ENCODE measurements around the gene IFT88.

IFT88 gene

DNA sequence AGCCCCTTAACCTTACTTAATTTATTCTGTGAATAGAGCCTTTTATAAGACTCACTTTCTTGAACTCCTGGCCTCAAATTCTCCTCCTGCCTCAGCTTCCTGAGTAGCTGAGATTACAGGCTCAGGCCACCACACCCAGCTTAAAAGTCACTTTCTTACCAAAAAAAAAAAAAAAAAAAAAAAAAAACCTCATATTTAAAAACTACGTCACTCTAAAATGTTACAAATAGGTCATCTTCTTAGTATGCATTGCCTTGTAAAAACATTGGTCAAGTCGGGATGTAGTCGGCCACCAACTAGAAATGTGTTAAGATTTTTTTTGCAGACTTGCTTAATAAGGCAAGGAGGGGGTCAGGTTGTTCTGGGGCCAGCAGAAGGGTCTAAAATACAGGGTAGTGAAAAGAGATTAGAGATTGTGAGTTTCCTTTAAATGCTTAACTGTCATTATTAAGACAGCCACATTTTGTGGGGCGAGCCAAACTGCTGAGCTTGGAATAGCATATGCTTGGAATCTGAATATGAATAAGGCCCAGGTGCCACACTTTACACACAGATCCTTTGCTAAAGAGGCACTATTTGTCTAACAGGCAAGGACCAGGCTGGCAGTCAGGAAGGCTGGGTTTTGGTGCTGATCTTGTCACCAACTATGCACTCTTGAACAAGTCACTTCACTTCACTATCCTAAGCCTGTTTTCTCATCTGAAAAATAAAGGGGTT, 120.1 kb downstream of the IFT88 start:
- DNase-seq (ENCODE audit: low spot score), result no peak

- no peak for DNase-seq (ENCODE audit: low spot score)
Measured at GRCh38 chr13:20689291-20689690, 122.3 kb downstream of the IFT88 start.

DNA sequence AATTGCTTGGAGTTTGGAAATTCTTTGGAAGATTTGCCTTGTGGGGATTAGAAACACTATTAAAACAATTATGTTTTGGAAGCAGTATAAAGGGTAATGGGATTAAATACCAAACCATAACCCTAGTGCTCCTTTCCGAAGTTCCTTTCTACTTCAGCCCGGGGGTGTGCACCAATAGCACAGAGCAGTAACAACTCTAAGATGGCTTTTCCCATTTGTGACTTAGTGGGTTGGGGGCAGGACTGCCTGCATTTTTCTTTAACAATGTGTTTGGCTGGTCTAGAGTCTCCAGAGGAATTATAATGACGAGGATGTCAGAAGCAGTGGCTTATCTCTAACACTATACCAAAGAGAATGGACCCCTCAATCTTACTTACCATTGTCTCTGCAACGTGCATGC, 124.7 kb downstream of the IFT88 start:
- DNase-seq (ENCODE audit: low spot score), result no peak

DNA sequence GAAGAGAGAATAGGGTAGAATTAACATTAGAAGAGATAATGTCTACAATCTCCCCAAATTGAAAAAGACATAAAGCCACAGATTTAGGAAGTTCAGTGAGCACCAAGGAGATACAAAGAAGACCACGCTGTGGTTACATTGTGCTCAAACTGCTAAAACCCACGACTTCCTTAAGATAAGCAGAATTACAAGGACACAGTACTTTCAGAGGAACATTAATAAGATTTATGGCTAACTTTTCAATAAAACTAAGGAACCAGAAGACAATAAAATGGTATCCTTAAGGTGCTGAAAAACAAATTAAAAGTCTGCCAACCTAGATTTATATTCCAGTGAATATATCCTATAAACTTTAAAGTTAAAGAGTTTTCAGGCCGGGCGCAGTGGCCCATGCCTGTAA, 129.1 kb downstream of the IFT88 start:
- no peak for DNase-seq (ENCODE audit: low spot score)

DNA sequence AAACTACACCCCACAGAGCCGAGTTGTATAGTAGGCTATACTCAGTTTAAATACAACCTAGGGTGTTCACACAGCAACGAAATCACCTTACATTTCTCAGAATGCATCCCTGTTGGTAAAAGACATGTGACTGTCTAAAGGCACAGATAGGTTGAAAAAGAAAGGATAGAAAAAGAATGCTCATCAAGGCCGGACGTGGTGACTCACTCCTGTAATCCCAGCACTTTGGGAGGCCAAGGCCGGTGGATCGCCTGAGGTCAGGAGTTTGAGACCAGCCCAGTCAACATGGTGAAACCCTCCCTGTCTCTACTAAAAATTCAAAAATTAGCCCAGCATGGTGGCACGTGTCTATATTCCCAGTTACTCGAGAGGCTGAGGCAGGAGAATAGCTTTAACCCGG, 132.8 kb downstream of the IFT88 start:
- no peak for DNase-seq (ENCODE audit: low spot score)

DNA sequence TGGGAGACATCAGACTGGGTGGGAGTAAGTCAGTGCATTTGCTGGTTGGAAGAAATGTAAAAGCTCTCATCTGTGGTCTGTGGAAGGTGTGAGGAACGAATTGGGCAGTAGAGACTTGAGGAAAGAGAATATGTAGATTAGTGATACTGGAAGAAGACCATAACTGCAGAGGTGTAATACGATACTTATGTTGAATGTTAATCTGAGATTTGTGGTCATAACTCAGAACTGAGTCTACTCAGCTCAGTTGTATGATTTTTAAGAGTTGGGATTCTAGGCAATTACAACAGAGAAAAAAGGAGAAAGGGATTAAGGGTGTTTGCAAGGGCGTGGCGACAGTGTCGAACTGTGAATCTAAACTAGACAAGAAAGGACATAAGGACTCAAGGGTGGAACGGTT, 133.3 kb downstream of the IFT88 start:
- no peak for DNase-seq (ENCODE audit: low spot score)

DNA sequence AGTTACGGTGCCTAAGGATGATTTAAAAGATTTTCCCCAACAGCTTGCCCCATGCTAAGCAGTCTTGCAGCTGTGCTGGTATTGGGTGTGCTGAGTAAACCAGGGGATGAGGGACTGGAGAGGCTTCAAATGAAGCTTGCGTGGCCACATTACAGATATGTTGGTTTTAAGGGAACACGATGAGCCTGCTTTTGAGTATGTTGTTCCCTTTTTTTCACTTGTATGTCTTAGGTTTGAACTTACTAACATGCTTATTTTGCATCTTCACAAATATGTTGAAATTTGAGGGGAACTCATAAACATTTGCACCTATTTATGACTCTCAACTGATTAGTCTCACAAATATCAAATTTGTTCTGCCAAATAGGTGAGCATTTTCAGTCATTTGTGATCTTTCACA, 134.5 kb downstream of the IFT88 start:
- DNase-seq (ENCODE audit: low spot score), result no peak

DNA sequence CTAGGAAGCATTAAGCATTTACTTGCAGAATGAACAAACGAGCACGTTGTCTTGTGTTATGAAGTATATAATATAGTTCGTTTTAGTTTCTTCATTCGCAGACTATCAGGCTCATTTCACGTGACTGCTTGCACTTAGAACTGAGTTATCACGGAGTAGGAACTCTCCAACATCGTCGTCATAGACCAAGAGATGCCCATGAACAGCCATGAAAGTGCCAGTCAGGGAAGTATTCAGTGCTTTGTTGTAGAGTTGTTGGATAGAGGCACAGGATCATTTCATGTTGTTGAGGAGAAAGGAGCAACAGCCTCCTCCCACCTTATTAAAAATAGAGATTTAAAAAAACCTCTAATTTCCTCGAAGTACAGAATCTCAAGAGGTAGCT, 135.6 kb downstream of the IFT88 start:
- no peak for DNase-seq (ENCODE audit: low spot score)

- no peak for DNase-seq (ENCODE audit: low spot score)
Measured at GRCh38 chr13:20702915-20703779, 136.2 kb downstream of the IFT88 start, which contains the start of gene IL17D. Gene IL17D, plus strand, starts transcription at chr13:20703699. Its CDS starts 303 bp downstream, at chr13:20704002.

- DNase-seq (ENCODE audit: low spot score), result peak; percentile 70
Measured at GRCh38 chr13:20703780-20704458, 137.0 kb downstream of the IFT88 start.

GRCh38 chr13:20704459-20705069, 137.6 kb downstream of the IFT88 start:
- no peak for DNase-seq (ENCODE audit: low spot score)

DNA sequence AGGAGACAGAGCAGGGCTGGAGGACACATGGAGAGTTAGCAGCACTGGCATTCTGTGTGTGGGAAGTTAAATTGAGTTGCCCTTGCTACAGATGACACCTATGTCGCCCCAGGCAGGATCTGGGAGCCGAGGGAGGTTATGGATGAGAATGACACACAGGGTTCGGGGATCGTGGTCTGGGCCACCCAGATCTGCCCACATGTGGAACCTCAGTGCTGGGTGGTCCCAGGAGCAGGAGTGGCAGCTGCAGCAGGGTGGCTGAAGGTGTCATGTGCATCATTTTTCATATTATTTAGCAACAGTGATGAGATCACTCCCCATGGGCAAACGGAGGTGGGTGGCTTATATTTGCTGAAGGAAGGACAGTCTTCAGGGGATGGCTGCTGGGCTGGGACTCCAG, 139.7 kb downstream of the IFT88 start:
- no peak for DNase-seq (ENCODE audit: low spot score)

DNA sequence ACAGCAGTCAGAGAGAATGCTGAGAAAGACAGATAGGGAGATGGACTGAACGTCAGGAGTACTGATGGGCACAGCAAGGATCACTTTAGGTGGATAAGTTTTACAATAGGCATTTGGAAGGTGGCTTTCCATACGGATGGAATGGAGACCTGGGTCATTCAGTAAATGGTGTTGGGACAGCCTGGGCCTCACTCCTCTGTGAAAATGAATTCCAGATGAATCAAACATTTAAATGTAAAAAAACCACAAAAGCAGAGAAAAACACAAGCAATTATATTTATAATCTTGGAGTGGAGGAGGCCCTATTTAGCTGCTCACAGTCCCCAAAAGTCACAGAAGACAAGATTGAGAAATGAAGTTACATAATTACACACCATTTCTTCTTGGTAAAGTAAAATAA, 141.3 kb downstream of the IFT88 start:
- DNase-seq (ENCODE audit: low spot score), result no peak

DNA sequence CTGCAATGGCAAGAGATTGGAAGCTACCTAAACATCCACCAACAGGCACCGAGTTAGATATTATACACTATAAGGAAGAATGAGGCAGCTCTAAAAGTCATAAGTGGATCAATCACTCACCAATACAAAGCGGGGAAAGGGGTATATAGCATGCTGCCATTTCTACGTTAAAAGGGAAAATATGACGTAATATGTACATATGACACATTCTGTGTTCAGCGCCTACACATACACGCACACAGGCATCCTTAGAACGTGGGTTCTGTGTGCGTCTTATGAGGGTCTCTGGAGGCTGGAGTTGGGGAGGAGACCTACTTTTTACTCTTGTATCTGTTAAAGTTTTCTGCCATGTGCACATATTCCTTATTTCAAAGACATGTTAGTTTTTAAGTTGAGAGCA, 142.4 kb downstream of the IFT88 start:
- no peak for DNase-seq (ENCODE audit: low spot score)

GRCh38 chr13:20709782-20710181, 142.8 kb downstream of the IFT88 start:
- no peak for DNase-seq (ENCODE audit: low spot score)

GRCh38 chr13:20711301-20712044, 144.5 kb downstream of the IFT88 start:
- DNase-seq (ENCODE audit: low spot score), result no peak

GRCh38 chr13:20713014-20713376, 146.0 kb downstream of the IFT88 start:
- DNase-seq (ENCODE audit: low spot score), result no peak

- DNase-seq (ENCODE audit: low spot score), result no peak
Measured at GRCh38 chr13:20713751-20714150, 146.8 kb downstream of the IFT88 start.

DNA sequence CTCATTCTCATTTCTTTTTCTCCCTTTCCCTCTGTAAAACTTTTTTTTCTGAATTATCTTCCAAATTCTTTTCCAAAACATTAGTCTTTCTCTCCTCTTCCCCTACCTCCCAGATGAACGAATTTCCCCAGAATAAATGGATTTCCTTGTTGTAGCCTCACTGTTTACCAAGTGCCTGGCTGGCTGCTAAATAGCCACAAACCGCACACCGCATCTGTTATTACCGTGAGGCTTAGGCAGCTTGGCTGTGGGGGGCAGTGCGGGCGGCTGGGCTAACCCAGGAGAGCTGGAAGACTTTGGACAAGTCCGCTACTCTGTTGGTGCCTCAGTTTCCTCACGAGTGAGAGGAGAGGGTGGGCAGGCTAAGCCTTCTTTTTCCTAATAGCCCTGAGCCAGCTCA, 147.2 kb downstream of the IFT88 start:
- DNase-seq (ENCODE audit: low spot score), result no peak

DNA sequence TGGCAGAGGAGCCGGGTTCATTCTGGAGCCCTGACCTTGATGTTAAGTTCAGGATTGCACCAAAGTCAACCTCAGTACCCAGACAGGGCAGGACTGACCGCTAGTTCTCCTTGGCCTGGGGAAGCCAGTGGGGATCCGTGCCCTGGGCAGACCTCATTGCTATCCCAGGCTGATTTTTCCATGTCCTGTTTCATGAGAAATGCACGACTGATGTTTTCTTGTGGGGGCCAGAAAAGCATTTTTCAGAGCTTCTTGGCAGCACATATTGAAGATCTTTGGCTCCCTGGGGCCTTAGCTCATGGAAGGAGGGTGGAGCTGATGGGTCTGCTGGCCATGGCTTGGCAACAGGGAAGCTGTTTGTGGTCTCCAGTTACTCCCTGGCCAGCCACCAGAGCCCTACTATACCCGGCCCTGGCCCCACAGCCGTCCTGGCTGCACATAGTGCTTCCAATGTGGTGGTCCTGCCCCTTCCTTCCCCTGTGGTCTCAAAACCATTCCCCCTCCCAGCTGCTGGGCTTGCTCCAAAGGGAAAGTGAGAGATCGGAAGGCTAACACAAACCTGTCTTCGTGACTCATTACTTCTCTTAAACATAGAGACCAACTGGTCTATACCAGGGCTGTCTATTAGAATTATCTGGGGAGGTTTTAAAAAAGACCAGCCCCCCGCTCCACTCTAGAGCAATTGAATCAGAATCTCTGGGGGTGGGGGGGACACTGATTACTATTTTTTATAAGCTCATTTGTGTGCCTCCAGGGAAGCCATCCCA, 147.8 kb downstream of the IFT88 start:
- DNase-seq (ENCODE audit: low spot score), result no peak

DNA sequence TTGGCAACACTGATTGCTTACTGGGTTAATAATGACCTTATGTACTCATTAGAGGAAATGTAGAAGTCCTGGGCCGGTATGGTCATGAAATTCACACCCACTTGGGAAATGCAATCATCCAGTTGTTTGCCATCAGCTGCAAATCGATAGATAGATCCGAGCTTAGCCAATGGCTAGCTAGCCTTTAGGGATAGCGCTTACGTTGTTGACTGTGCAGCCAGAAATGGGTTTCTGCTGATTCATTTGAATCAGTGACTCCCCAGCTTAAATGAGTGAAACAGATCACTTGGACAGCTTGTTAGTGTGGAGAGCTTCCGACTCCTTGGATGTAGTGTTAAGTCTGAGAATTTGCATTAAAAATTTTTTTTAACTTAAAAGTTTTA, 148.4 kb downstream of the IFT88 start:
- DNase-seq (ENCODE audit: low spot score), result no peak

Measured in kidney capillary endothelial cell (primary cell).